Measurements from ENCODE around the gene CEP350.

DNA sequence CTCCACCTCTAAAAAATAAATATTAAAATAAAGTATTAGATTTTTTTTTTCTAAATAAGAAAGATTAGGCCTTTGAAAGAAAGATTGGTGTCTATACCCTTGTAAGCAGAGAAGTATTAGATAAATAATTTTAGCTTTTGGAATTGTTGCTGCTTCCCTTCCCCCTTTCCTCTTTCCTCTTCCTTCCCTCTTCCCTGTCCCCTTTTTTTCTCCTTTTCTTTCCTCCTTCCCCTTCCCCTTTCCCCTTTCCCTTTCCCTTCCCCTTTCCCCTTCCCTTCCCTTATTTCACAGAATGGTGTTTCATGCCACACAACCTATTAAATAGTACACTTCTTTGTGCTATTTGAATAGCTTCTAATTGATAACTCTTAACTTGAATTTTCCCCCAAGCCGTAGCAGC is 130.3 kb downstream of the CEP350 start:
- TF ChIP-seq, protein P1, sequence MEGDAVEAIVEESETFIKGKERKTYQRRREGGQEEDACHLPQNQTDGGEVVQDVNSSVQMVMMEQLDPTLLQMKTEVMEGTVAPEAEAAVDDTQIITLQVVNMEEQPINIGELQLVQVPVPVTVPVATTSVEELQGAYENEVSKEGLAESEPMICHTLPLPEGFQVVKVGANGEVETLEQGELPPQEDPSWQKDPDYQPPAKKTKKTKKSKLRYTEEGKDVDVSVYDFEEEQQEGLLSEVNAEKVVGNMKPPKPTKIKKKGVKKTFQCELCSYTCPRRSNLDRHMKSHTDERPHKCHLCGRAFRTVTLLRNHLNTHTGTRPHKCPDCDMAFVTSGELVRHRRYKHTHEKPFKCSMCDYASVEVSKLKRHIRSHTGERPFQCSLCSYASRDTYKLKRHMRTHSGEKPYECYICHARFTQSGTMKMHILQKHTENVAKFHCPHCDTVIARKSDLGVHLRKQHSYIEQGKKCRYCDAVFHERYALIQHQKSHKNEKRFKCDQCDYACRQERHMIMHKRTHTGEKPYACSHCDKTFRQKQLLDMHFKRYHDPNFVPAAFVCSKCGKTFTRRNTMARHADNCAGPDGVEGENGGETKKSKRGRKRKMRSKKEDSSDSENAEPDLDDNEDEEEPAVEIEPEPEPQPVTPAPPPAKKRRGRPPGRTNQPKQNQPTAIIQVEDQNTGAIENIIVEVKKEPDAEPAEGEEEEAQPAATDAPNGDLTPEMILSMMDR (IDR thresholded peaks at IDR 0.05): no peak
- TF ChIP-seq POLR2AphosphoS5 (IDR thresholded peaks at IDR 0.05): no peak
